HFFc6 (cell line): ENCODE measurements around the gene NAA60. TPM values are rescaled to one million over a fixed set of nuclear protein-coding genes. Genes with fewer than 3 reads are reported as not detected.
"Not testable (repeated sequence)": the region's sequence is repeated elsewhere in the genome, so short reads cannot be mapped to it uniquely, and the experiment has no call there.

Experiments
- DNase-seq: peaks from one replicate; pipeline ENCODE4 v3.0.0-alpha.2; 2018
- H3K27ac Mint-ChIP-seq: 2 replicates; pipeline ENCODE4 v1.8.0; 2020; ENCODE audit warnings: mild to moderate bottlenecking, mixed read lengths
- H3K27me3 Mint-ChIP-seq: 2 replicates; pipeline ENCODE4 v1.8.0; 2021; ENCODE audit warnings: mild to moderate bottlenecking, moderate library complexity, mixed read lengths; ENCODE audit not compliant: insufficient read depth
- H3K36me3 Mint-ChIP-seq: 2 replicates; pipeline ENCODE4 v1.8.0; 2021; ENCODE audit warnings: low read depth, mixed read lengths
- H3K4me1 Mint-ChIP-seq: 2 replicates; pipeline ENCODE4 v1.8.0; 2020; ENCODE audit warnings: low read depth, mixed read lengths
- H3K4me3 Mint-ChIP-seq: 2 replicates; pipeline ENCODE4 v1.8.0; 2020; ENCODE audit warnings: mild to moderate bottlenecking, moderate library complexity, mixed read lengths
- H3K9me3 Mint-ChIP-seq: 2 replicates; pipeline ENCODE4 v1.8.0; 2020; ENCODE audit warnings: mild to moderate bottlenecking, mixed read lengths
- total RNA-seq, 6 experiments: library from RNA; stranded (reverse); fragmentation: NEBNext Ultra II Directional; extraction: Animal tissue kit (Norgen Biotek cat#: 25700); gene quantifications; 2 replicates in 1 of 6; 3 replicates in 5 of 6; pipeline ENCODE4 v1.2.3, GENCODE V29; 2021
- TF ChIP-seq, protein P1 (sequence below): fragments of 200-600 bp; sonication (generic); IDR thresholded peaks from 2 replicates; pipeline ENCODE4 v1.5.0; 2021; ENCODE audit warnings: antibody characterized with exemption, mild to moderate bottlenecking

The NAA60 gene
- total RNA-seq, 6 experiments from 2014 or later, result 30.7 to 44.6 (median 34.6) TPM

DNA sequence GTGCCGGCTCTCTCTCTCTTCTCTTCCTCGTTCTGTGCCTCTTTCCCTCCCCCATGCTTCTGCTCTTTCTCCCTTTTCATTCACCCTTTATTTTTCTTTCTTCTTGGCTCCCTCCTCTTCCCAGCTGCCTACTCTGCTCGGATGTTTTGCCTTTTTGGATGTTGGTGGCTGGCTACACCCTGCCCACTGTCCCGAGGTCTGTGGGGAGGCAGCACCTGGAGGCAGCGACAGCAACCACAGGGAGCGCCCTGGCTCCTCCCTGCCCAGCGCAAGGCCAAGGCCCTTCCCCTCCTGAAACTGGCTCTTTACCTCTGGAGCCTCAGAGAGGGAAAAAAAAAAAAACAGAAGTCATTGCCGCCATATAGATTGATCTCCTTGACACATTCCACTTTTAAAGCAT is 77.4 kb downstream of the NAA60 start:
- Mint-ChIP-seq H3K4me1 (peaks cover 17% of the 10 kb centered on the region), H3K4me3 (no peak overlapping the region), H3K36me3 (peaks cover 20% of the 10 kb centered on the region), H3K27me3 (no peaks in the 10 kb centered on the region; the same call in 1 of the 2 replicates), H3K9me3 (no peaks in the 10 kb centered on the region), H3K27ac (peak overlapping the region; percentile 5; the same call in 1 of the 2 replicates)
- DNase-seq, result no peak
- TF ChIP-seq, protein P1, sequence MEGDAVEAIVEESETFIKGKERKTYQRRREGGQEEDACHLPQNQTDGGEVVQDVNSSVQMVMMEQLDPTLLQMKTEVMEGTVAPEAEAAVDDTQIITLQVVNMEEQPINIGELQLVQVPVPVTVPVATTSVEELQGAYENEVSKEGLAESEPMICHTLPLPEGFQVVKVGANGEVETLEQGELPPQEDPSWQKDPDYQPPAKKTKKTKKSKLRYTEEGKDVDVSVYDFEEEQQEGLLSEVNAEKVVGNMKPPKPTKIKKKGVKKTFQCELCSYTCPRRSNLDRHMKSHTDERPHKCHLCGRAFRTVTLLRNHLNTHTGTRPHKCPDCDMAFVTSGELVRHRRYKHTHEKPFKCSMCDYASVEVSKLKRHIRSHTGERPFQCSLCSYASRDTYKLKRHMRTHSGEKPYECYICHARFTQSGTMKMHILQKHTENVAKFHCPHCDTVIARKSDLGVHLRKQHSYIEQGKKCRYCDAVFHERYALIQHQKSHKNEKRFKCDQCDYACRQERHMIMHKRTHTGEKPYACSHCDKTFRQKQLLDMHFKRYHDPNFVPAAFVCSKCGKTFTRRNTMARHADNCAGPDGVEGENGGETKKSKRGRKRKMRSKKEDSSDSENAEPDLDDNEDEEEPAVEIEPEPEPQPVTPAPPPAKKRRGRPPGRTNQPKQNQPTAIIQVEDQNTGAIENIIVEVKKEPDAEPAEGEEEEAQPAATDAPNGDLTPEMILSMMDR, result no peak

DNA sequence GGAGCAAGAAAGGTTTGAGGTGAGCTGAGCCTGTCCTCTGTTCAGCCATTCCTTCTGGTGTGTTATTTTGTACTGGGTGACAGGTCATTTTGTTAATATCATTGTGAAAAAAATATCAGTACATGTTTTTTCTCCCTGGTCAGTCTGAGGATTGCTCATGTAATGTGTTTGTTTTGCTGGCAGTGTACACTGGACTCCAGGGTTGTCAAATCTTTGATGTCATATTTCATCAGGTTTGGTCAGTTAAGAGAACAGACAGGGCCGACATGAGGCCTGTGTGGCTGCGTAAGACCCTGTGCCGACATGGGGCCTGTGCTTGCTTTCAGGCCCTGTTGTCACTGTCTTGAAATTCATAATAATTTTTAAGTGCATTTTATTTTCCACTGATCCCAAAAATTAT is 79.8 kb downstream of the NAA60 start:
- TF ChIP-seq, protein P1, result no peak
- Mint-ChIP-seq H3K27me3 (no peaks in the 10 kb centered on the region; the same call in 1 of the 2 replicates), H3K9me3 (no peaks in the 10 kb centered on the region), H3K4me1 (peaks cover 17% of the 10 kb centered on the region), H3K27ac (no peak overlapping the region), H3K4me3 (no peak overlapping the region), H3K36me3 (peaks cover 14% of the 10 kb centered on the region)
- no peak for DNase-seq

DNA sequence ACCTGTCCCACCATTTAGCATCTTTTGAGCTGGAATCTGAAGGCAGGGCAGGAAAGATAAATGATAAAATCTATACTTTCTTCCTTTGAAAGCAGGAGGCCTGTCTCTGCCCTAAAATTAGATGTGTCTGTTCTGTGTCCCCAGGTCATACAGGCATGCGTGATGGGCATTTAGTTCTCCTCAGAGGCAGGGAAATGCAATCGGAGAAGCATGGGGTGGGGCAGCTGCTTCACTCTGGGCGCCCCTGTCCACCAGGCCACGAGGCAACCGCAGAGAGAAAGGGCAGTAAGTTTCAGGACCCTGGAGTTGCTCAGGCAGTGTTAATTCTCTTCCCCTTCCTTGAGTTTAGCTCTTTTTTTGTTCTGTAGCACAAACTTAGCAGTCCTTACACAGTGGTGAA is 82.5 kb downstream of the NAA60 start:
- H3K27ac Mint-ChIP-seq, result no peak overlapping the region

DNA sequence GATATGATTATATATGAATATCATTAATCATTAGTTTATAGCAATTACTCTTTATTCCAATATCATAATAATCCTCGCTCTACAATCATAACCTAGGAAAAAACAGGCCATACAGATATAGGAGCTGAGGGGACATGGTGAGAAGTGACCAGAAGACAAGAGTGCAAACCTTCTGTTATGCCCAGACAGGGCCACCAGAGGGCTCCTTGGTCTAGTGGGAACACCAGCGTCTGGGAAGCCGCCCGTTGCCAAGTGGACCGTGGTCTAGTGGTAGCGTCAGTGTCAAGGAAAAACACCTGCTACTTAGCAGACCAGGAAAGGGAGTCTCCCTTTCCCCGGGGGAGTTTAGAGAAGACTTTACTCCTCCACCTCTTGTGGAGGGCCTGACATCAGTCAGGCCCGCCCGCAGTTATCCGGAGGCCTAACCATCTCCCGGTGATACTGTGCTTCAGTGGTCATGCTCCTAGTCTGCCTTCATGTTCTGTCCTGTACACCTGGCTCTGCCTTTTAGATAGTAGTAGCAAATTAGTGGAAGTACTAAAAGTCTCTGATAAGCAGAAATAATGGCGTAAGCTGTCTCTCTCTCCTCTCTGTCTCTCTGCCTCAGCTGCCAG is 83.8 kb downstream of the NAA60 start:
- H3K9me3 Mint-ChIP-seq, H3K4me1 Mint-ChIP-seq, H3K36me3 Mint-ChIP-seq, H3K27ac Mint-ChIP-seq, H3K27me3 Mint-ChIP-seq, H3K4me3 Mint-ChIP-seq: not testable (repeated sequence)
- DNase-seq, result peak; percentile 61
- TF ChIP-seq, protein P1, result peak; percentile 79

More for the DNA sequence above, 82.5 kb downstream of the NAA60 start:
- DNase-seq, result no peak
- Mint-ChIP-seq H3K36me3 (peaks cover 4% of the 10 kb centered on the region; the same call in 1 of the 2 replicates), H3K9me3 (no peaks in the 10 kb centered on the region), H3K4me1 (peaks cover 1% of the 10 kb centered on the region; the same call in 1 of the 2 replicates), H3K27me3 (no peaks in the 10 kb centered on the region), H3K4me3 (no peak overlapping the region)
- TF ChIP-seq, protein P1, result no peak

DNA sequence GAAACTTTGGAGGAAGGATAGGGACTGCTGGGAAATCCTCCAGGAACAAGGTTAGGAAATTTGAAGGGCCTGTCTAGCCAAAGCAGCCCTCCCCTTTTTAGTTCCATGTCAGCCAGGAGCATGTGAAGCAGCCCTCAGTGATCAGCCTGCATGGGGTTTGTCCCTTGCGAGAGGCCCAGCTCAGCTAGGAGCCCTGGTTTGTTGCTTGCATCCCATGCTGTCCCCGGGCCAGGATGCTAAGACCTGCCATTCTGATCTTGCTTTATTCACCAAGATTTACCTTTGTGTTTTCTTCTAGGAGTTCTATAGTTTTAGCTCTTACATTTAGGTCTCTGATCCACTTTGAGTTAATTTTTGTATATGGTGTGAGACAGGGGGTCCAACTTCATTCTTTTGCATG is 84.9 kb downstream of the NAA60 start:
- Mint-ChIP-seq H3K27ac (no peak overlapping the region), H3K27me3 (no peaks in the 10 kb centered on the region), H3K9me3 (no peaks in the 10 kb centered on the region), H3K4me1 (no peaks in the 10 kb centered on the region), H3K36me3 (peaks cover 12% of the 10 kb centered on the region), H3K4me3 (no peak overlapping the region)
- DNase-seq, result no peak
- TF ChIP-seq, protein P1, result no peak
